OCI-LY1 (cell line): ENCODE data around the gene RFX2.

ENCODE experiments used
- H2AFZ ChIP-seq: fragments of 200-600 bp; sonication (generic), shearing (Covaris generic); 2 replicates; pipeline ENCODE4 v1.6.0; 2014; ENCODE audit warnings: antibody characterized with exemption, mild to moderate bottlenecking, low read length
- H3F3A ChIP-seq: fragments of 200-600 bp; sonication (generic), shearing (Covaris generic); 2 replicates; pipeline ENCODE4 v1.6.0; 2014; ENCODE audit warnings: mild to moderate bottlenecking, antibody characterized with exemption, low read length, moderate library complexity; ENCODE audit not compliant: insufficient read depth
- H3K27ac ChIP-seq: fragments of 200-600 bp; sonication (generic); 2 replicates; pipeline ENCODE4 v1.5.1; 2014; ENCODE audit warnings: low read length, mixed run types, mild to moderate bottlenecking, low read depth; ENCODE audit not compliant: poor library complexity, severe bottlenecking
- H3K27me3 ChIP-seq: fragments of 200-600 bp; sonication (generic); 2 replicates; pipeline ENCODE4 v1.6.0; 2014; ENCODE audit warnings: antibody characterized with exemption, mild to moderate bottlenecking, low read length, moderate library complexity; ENCODE audit not compliant: insufficient read depth
- H3K36me3 ChIP-seq: fragments of 200-600 bp; sonication (generic); 2 replicates; pipeline ENCODE4 v1.6.1; 2014; ENCODE audit warnings: mild to moderate bottlenecking, antibody characterized with exemption, low read length, moderate library complexity, mixed read lengths; ENCODE audit not compliant: insufficient read depth
- H3K4me1 ChIP-seq: fragments of 200-600 bp; sonication (generic); 2 replicates; pipeline ENCODE4 v1.5.1; 2014; ENCODE audit warnings: mild to moderate bottlenecking, low read length, moderate library complexity; ENCODE audit not compliant: insufficient read depth, severe bottlenecking
- H3K4me2 ChIP-seq: fragments of 200-600 bp; sonication (generic), shearing (Covaris generic); 2 replicates; pipeline ENCODE4 v1.6.1; 2014; ENCODE audit warnings: low read length
- H3K4me3 ChIP-seq: fragments of 200-600 bp; sonication (generic); 2 replicates; pipeline ENCODE4 v1.5.1; 2014; ENCODE audit warnings: low read length, low read depth, mild to moderate bottlenecking, mixed read lengths; ENCODE audit not compliant: poor library complexity, severe bottlenecking
- H3K79me2 ChIP-seq: fragments of 200-600 bp; shearing (Covaris generic); 2 replicates; pipeline ENCODE4 v1.6.1; 2016; ENCODE audit warnings: mixed run types, low read length, mixed read lengths; ENCODE audit not compliant: insufficient read depth
- H3K9ac ChIP-seq: fragments of 200-600 bp; sonication (generic), shearing (Covaris generic); 2 replicates; pipeline ENCODE4 v1.6.1; 2014; ENCODE audit warnings: mild to moderate bottlenecking, low read length, mixed read lengths
- H3K9me2 ChIP-seq: fragments of 200-600 bp; sonication (generic), shearing (Covaris generic); 2 replicates; pipeline ENCODE4 v1.6.1; 2014; ENCODE audit warnings: low read depth, mild to moderate bottlenecking, low read length, mixed read lengths
- H3K9me3 ChIP-seq: fragments of 200-600 bp; shearing (Covaris generic); 2 replicates; pipeline ENCODE4 v1.6.1; 2014; ENCODE audit warnings: low read length, mixed read lengths
- H4K20me1 ChIP-seq: fragments of 200-600 bp; sonication (generic), shearing (Covaris generic); 2 replicates; pipeline ENCODE4 v1.6.0; 2016; ENCODE audit warnings: mild to moderate bottlenecking, low read length; ENCODE audit not compliant: insufficient read depth
- CTCF ChIP-seq: fragments of 200-600 bp; sonication (generic), shearing (Covaris generic); IDR thresholded peaks from 2 replicates; pipeline ENCODE4 v1.5.1; 2017; ENCODE audit warnings: mild to moderate bottlenecking, antibody characterized with exemption, low read length, moderate library complexity, mixed read lengths
- EZH2 ChIP-seq: fragments of 200-600 bp; sonication (generic), shearing (Covaris generic); IDR thresholded peaks from 2 replicates; pipeline ENCODE4 v1.8.0; 2017; ENCODE audit warnings: borderline replicate concordance, mixed run types, mild to moderate bottlenecking, antibody characterized with exemption, low read length, moderate library complexity, mixed read lengths

RFX2 gene

GRCh38 chr19:6086068-6086788, 24.1 kb downstream of the RFX2 start:
- Histone ChIP-seq H3F3A (no peaks in the 10 kb centered on the region), H2AFZ (no peak overlapping the region), H3K4me2 (peak overlapping the region; percentile 17; the same call in 1 of the 2 replicates), H3K9me3 (no peaks in the 10 kb centered on the region), H4K20me1 (no peaks in the 10 kb centered on the region), H3K9ac (no peak overlapping the region), H3K27ac (no peak overlapping the region), H3K27me3 (peaks cover 4% of the 10 kb centered on the region; the same call in 1 of the 2 replicates), H3K4me1 (peaks cover 14% of the 10 kb centered on the region), H3K36me3 (no peaks in the 10 kb centered on the region), H3K9me2 (no peaks in the 10 kb centered on the region), H3K79me2 (no peaks in the 10 kb centered on the region), H3K4me3 (no peak overlapping the region)
- TF ChIP-seq CTCF = no peak
- TF ChIP-seq EZH2 = no peak

- Histone ChIP-seq H3K27me3 (no peaks in the 10 kb centered on the region), H3K4me2 (no peak overlapping the region), H3K4me3 (no peak overlapping the region), H3K4me1 (peaks cover 14% of the 10 kb centered on the region), H3K27ac (no peak overlapping the region), H3K79me2 (no peaks in the 10 kb centered on the region), H3F3A (no peaks in the 10 kb centered on the region), H3K9ac (no peak overlapping the region), H4K20me1 (no peaks in the 10 kb centered on the region), H2AFZ (no peak overlapping the region), H3K36me3 (no peaks in the 10 kb centered on the region), H3K9me2 (no peaks in the 10 kb centered on the region), H3K9me3 (no peaks in the 10 kb centered on the region)
- TF ChIP-seq EZH2 (no peak), CTCF (no peak)
These were observed 25.5 kb downstream of the RFX2 start for GRCh38 chr19:6084821-6085220.

GRCh38 chr19:6079107-6079506, 31.2 kb downstream of the RFX2 start:
- H3K36me3 ChIP-seq = no peaks in the 10 kb centered on the region
- no peaks in the 10 kb centered on the region for H3K9me3 ChIP-seq
- no peak overlapping the region for H3K4me3 ChIP-seq
- no peaks in the 10 kb centered on the region for H3K9me2 ChIP-seq
- H3F3A ChIP-seq = no peaks in the 10 kb centered on the region
- H4K20me1 ChIP-seq = no peaks in the 10 kb centered on the region
- 0 out of 2 replicates have a peak, but pooled peaks cover 4% of the 10 kb centered on the region for H3K27me3 ChIP-seq
- TF ChIP-seq CTCF (no peak), EZH2 (no peak)
- no peaks in the 10 kb centered on the region for H3K4me1 ChIP-seq
- H2AFZ ChIP-seq = no peak overlapping the region
- no peak overlapping the region for H3K27ac ChIP-seq
- H3K79me2 ChIP-seq = no peaks in the 10 kb centered on the region
- no peak overlapping the region for H3K4me2 ChIP-seq
- H3K9ac ChIP-seq = no peak overlapping the region
